K562 (cell line): ENCODE results near the gene RBM20. TPM values are rescaled to one million over a fixed set of nuclear protein-coding genes. Genes with fewer than 3 reads are reported as not detected.
A peak's percentile ranks its signal among the peaks of the same experiment; 100 is the strongest.

Source experiments
- BACH1 ChIP-seq: fragments of 200-800 bp; sonication (Bioruptor generic); IDR thresholded peaks from 2 replicates; pipeline ENCODE4 v1.6.1; 2016; ENCODE audit warnings: missing genetic modification characterization, missing compliant biosample characterization
- BMI1 ChIP-seq: fragments of 150-350 bp; IDR thresholded peaks from 2 replicates; pipeline ENCODE4 v1.6.1; 2014; ENCODE audit warnings: low read length
- CHD1 ChIP-seq: fragments of 200-600 bp; sonication (generic); IDR thresholded peaks from one replicate; pipeline ENCODE4 v1.6.1; 2012; ENCODE audit warnings: mild to moderate bottlenecking, moderate library complexity, low read length, inconsistent platforms
- CREB1 ChIP-seq, 2 experiments: sonication (generic) in 1 of 2; formaldehyde crosslinking in 1 of 2; IDR thresholded peaks; 2 replicates each; pipeline versions ENCODE4 v1.6.1 to v1.8.0; 2012 to 2022; ENCODE audit warnings: inconsistent platforms in 1 of 2, mild to moderate bottlenecking in 1 of 2, missing genetic modification reagents in 1 of 2, moderate library complexity in 1 of 2
- DPF2 ChIP-seq: fragments of 450-650 bp; IDR thresholded peaks from 2 replicates; pipeline ENCODE4 v1.6.1; 2016
- KLF6 ChIP-seq: fragments of 250-450 bp; sonication (Bioruptor Pico); IDR thresholded peaks from 2 replicates; pipeline ENCODE4 v1.4.0; 2020; ENCODE audit warnings: mild to moderate bottlenecking, moderate library complexity, borderline replicate concordance
- NFIX ChIP-seq: fragments of 250-450 bp; sonication (Bioruptor Pico); IDR thresholded peaks from 2 replicates; pipeline ENCODE4 v1.4.0; 2020; ENCODE audit warnings: low read depth, mild to moderate bottlenecking, moderate library complexity
- SIN3B ChIP-seq: fragments of 450-650 bp; IDR thresholded peaks from 2 replicates; pipeline ENCODE4 v1.6.1; 2017; ENCODE audit warnings: low read depth, mild to moderate bottlenecking, moderate library complexity
- TBL1XR1 ChIP-seq, 2 experiments: IDR thresholded peaks; 2 replicates each; pipeline ENCODE4 v1.6.1; 2012; ENCODE audit warnings: improper control_type of control experiment in 2 of 2, low read length in 2 of 2, mild to moderate bottlenecking in 1 of 2
- THRAP3 ChIP-seq: fragments of 450-650 bp; IDR thresholded peaks from 2 replicates; pipeline ENCODE4 v1.6.1; 2016; ENCODE audit warnings: mild to moderate bottlenecking, inconsistent platforms, borderline replicate concordance
- TOE1 ChIP-seq, 2 experiments: fragments of 450-650 bp in 1 of 2; sonication (generic) in 1 of 2; formaldehyde crosslinking in 1 of 2; IDR thresholded peaks; 2 replicates each; pipeline versions ENCODE4 v1.7.1 to v1.8.0; 2016 to 2022; ENCODE audit warnings: borderline replicate concordance in 2 of 2, mild to moderate bottlenecking in 2 of 2, antibody characterized with exemption in 1 of 2, inconsistent platforms in 1 of 2, low read depth in 1 of 2, missing genetic modification reagents in 1 of 2, moderate library complexity in 1 of 2
- ZBTB33 ChIP-seq: sonication (generic); formaldehyde crosslinking; IDR thresholded peaks from 2 replicates; pipeline ENCODE4 v1.8.1; 2023; ENCODE audit warnings: mild to moderate bottlenecking, missing genetic modification reagents
- ZNF146 ChIP-seq: IDR thresholded peaks from one replicate; pipeline ENCODE4 v1.6.1; 2018; ENCODE audit warnings: missing compliant biosample characterization; ENCODE audit not compliant: unreplicated experiment
- ZNF280A ChIP-seq: fragments of 450-650 bp; IDR thresholded peaks from 2 replicates; pipeline ENCODE4 v1.6.1; 2018; ENCODE audit warnings: mild to moderate bottlenecking, low read depth; ENCODE audit not compliant: partially characterized antibody
- ZNF584 ChIP-seq: fragments of 200-800 bp; sonication (Bioruptor generic); IDR thresholded peaks from 2 replicates; pipeline ENCODE4 v1.6.1; 2016; ENCODE audit warnings: low read depth, mild to moderate bottlenecking, missing genetic modification characterization, missing compliant biosample characterization
- polyA plus RNA-seq, 8 experiments: library from polyadenylated mRNA; depleted of rRNA in 4 of 8; stranded (reverse) in 5 of 8; unstranded in 3 of 8; fragments of >200 nt; fragmentation: Nextera tagmentation in 2 of 8; fragmentation: Illumina TruSeq in 1 of 8; extraction: Ambion mirVana in 2 of 8; extraction: Trizol in 1 of 8; gene quantifications; 2 replicates each; pipeline versions ENCODE4 v1.2.1 to v1.2.3, GENCODE V29; 2011 to 2014; ENCODE audit warnings: inconsistent platforms in 1 of 8, missing spikeins in 1 of 8
- total RNA-seq, 7 experiments: library from RNA; depleted of rRNA in 6 of 7; stranded (reverse); fragments of >200 nt in 6 of 7; fragmentation: Illumina TruSeq in 2 of 7; extraction: Trizol in 2 of 7; gene quantifications; 2 replicates each; pipeline versions ENCODE4 v1.2.1 to v1.2.3, GENCODE V29; 2011 to 2021; ENCODE audit warnings: low replicate concordance in 1 of 7
- TF ChIP-seq, protein P1 (sequence below): fragments of 250-450 bp; sonication (Bioruptor Pico); IDR thresholded peaks from 2 replicates; pipeline ENCODE4 v1.8.0; 2022; ENCODE audit warnings: moderate library complexity, mild to moderate bottlenecking, inconsistent platforms
- TF ChIP-seq, protein P2 (sequence below): sonication (generic); formaldehyde crosslinking; IDR thresholded peaks from 2 replicates; pipeline ENCODE4 v1.8.1; 2023; ENCODE audit warnings: mild to moderate bottlenecking, missing genetic modification reagents
- TF ChIP-seq, protein P3 (sequence below): fragments of 450-650 bp; formaldehyde crosslinking; IDR thresholded peaks from 2 replicates; pipeline ENCODE4 v1.4.0; 2020; ENCODE audit warnings: mild to moderate bottlenecking, moderate library complexity

Gene RBM20
- total and polyA plus RNA-seq, 9 of the 15 experiments (the other 6 are each of a cell fraction or from before 2014, with no cell fraction given): 0.63 to 5.7 (median 3.2) TPM

DNA sequence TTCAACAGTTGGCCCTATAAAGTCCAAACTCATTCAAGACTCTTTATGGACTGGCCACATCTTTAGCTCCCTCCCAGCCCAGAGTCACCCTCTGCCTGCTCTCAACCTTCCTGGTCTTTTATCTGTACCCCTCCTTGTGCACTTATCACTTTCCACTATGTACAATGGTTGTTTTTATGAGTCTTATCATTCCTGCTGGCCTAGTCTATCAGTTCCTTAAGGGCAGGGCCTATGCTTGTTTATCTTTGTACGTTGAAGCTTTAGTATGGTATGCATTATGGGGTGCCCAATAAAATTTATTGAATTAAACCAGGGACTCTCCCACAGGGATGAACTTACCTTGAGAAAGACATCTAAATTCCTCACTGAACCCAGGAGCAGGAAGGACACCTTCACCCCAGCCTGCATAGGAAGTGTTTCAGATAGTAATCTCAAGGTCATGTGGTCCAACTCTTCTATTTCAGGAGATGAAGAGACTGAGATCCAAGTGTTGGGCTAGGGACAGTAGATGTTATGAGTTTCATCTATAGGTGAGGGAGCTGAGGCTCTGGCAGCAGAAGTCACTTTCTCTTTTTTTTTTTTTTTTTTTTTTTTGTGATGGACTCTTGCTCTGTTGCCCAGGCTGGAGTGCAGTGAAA lies 214.3 kb downstream of the RBM20 start (continued):
- peak; percentile 48 to 85; a peak in 3 of 4 replicates for TF ChIP-seq TBL1XR1 (IDR thresholded peaks at IDR 0.05; ENCODE audit: low read length in 2 of 2)
- peak; percentile 90 for TF ChIP-seq DPF2
- no peak for TF ChIP-seq SIN3B
- TF ChIP-seq, protein P1, sequence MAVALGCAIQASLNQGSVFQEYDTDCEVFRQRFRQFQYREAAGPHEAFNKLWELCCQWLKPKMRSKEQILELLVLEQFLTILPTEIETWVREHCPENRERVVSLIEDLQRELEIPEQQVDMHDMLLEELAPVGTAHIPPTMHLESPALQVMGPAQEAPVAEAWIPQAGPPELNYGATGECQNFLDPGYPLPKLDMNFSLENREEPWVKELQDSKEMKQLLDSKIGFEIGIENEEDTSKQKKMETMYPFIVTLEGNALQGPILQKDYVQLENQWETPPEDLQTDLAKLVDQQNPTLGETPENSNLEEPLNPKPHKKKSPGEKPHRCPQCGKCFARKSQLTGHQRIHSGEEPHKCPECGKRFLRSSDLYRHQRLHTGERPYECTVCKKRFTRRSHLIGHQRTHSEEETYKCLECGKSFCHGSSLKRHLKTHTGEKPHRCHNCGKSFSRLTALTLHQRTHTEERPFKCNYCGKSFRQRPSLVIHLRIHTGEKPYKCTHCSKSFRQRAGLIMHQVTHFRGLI (CRISPR knock-in tag): no peak
- TF ChIP-seq, protein P2, sequence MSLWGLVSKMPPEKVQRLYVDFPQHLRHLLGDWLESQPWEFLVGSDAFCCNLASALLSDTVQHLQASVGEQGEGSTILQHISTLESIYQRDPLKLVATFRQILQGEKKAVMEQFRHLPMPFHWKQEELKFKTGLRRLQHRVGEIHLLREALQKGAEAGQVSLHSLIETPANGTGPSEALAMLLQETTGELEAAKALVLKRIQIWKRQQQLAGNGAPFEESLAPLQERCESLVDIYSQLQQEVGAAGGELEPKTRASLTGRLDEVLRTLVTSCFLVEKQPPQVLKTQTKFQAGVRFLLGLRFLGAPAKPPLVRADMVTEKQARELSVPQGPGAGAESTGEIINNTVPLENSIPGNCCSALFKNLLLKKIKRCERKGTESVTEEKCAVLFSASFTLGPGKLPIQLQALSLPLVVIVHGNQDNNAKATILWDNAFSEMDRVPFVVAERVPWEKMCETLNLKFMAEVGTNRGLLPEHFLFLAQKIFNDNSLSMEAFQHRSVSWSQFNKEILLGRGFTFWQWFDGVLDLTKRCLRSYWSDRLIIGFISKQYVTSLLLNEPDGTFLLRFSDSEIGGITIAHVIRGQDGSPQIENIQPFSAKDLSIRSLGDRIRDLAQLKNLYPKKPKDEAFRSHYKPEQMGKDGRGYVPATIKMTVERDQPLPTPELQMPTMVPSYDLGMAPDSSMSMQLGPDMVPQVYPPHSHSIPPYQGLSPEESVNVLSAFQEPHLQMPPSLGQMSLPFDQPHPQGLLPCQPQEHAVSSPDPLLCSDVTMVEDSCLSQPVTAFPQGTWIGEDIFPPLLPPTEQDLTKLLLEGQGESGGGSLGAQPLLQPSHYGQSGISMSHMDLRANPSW (CRISPR knock-in tag): no peak
- TF ChIP-seq ZBTB33 (CRISPR knock-in tag): no peak
- no peak for TF ChIP-seq CHD1
- no peak for TF ChIP-seq KLF6 (CRISPR knock-in tag)
- peak; percentile 51; the same call in 1 of the 2 replicates for TF ChIP-seq CREB1 (IDR thresholded peaks at IDR 0.05)
- no peak for TF ChIP-seq CREB1 (CRISPR knock-in tag; IDR thresholded peaks at IDR 0.05)
- TF ChIP-seq BMI1: no peak
- no peak for TF ChIP-seq ZNF280A
- no peak for TF ChIP-seq THRAP3
- TF ChIP-seq ZNF584: no peak
- no peak for TF ChIP-seq NFIX (CRISPR knock-in tag)
- TF ChIP-seq TOE1 (IDR thresholded peaks at IDR 0.05; ENCODE audit: borderline replicate concordance): no peak
- no peak for TF ChIP-seq TOE1 (CRISPR knock-in tag; IDR thresholded peaks at IDR 0.05; ENCODE audit: borderline replicate concordance, low read depth)
- TF ChIP-seq BACH1 (tag): no peak
- no peak for TF ChIP-seq ZNF146 (CRISPR knock-in tag)
- TF ChIP-seq, protein P3, sequence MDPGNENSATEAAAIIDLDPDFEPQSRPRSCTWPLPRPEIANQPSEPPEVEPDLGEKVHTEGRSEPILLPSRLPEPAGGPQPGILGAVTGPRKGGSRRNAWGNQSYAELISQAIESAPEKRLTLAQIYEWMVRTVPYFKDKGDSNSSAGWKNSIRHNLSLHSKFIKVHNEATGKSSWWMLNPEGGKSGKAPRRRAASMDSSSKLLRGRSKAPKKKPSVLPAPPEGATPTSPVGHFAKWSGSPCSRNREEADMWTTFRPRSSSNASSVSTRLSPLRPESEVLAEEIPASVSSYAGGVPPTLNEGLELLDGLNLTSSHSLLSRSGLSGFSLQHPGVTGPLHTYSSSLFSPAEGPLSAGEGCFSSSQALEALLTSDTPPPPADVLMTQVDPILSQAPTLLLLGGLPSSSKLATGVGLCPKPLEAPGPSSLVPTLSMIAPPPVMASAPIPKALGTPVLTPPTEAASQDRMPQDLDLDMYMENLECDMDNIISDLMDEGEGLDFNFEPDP (CRISPR knock-in tag): no peak
